SK-N-SH treated with all-trans-retinoic acid at 6 μM for 48 hours (cell line): ENCODE data around the gene PEMT.

Source experiments
- ZC3H10 ChIP-seq: fragments of 250-450 bp; sonication (Bioruptor Pico); IDR thresholded peaks from 2 replicates; pipeline ENCODE4 v1.5.1; 2021; ENCODE audit warnings: mild to moderate bottlenecking, moderate library complexity
- ZNF8 ChIP-seq: fragments of 450-650 bp; formaldehyde crosslinking; IDR thresholded peaks from 2 replicates; pipeline ENCODE4 v1.5.0; 2020; ENCODE audit warnings: mild to moderate bottlenecking, moderate library complexity

GRCh38 chr17:17638467-17638866, 47.0 kb upstream of the PEMT start:
- TF ChIP-seq ZC3H10 (CRISPR knock-in tag) = no peak
- TF ChIP-seq ZNF8 (CRISPR knock-in tag) = no peak
